GM21447 (cell line): Measurements from ENCODE around the gene A2ML1.
"Not testable (repeated sequence)": the region's sequence is repeated elsewhere in the genome, so short reads cannot be mapped to it uniquely, and the experiment has no call there.

ENCODE experiments used
- ATAC-seq: cut with Tn5 transposase; IDR thresholded peaks from one replicate; pipeline ENCODE4 v1.9.1; 2021; ENCODE audit not compliant: unreplicated experiment

Gene A2ML1

GRCh38 chr12:8816448-8817050 lies 5.9 kb upstream of the A2ML1 start:
- ATAC-seq = no peak

- ATAC-seq = no peak
Measured at GRCh38 chr12:8817856-8818255, 4.6 kb upstream of the A2ML1 start.

GRCh38 chr12:8818526-8818925 lies 3.9 kb upstream of the A2ML1 start:
- no peak for ATAC-seq

GRCh38 chr12:8819666-8819980 lies 2.8 kb upstream of the A2ML1 start:
- ATAC-seq = no peak

DNA sequence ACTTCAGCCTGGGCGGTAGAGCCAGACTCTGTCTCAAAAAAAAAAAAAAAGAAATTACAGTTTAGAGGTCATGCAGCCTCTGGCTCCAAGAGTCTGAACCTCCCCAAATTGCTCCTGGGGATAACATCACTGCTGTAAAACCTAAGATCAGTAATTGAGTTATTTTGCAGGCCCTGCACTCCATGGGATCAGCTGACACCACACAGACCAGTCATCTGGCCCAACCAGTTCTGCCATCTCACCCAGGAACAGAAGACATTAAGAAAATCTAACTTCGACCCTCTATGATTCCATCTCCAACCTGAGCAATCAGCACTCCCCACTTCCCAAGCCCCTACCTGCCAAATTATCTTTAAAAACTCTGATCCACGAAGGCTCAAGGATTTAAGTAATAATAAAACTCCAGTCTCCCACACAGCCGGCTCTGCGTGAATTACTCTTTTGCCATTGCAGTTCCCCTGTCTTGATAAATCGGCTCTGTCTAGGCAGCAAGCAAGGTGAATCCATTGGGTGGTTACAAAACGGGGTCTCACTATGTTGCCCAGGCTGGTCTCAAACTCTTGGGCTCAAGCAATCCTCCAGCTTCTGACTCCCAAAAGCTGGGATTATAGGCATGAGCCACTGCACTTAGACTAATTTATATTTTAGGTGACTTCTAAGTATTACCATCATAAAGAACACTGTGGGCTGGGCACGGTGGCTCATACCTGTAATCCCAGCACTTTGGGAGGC lies 1.6 kb upstream of the A2ML1 start:
- ATAC-seq = not testable (repeated sequence)

DNA sequence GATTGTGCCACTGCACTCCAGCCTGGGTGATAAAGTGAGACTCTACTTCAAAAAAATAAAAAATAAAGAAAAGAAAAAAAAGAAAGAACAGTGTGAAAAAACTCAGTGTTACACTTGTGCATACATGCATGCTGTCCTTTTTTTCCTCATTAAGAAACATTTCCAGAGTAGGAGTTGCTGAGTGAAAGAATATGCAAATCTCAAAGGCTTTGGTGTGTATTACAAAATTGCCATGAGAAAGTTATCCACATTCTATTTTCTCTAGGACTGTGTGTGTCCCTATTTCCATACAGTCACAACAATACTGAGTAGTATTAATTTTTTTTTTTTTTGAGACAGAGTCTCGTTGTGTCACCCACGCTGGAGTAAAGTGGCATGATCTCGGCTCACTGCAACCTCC lies 830 bp upstream of the A2ML1 start:
- ATAC-seq = no peak

- no peak for ATAC-seq
Measured at GRCh38 chr12:8823565-8824300, 1.3 kb downstream of the A2ML1 start.

GRCh38 chr12:8827551-8828256 lies 5.3 kb downstream of the A2ML1 start:
- ATAC-seq = no peak

GRCh38 chr12:8828257-8829124 lies 6.1 kb downstream of the A2ML1 start:
- ATAC-seq = no peak

DNA sequence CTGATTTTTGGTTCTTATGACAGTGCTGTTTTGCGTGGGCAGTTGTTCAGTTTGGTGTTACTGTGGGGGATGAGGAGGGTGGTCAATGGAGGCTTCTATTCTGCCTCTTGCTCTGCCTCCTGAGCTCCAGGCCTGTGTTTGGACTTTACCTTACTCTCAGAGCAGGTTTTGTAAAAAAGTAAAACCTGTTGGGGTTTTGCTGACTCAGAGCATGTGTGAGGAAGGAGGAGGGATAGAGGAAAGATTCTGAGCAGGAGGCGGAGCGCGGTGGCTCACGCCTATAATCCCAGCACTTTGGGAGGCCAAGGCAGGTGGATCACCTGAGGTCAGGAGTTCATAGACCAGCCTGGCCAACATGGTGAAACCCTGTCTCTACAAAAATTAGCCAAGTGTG lies 6.7 kb downstream of the A2ML1 start:
- ATAC-seq = no peak

DNA sequence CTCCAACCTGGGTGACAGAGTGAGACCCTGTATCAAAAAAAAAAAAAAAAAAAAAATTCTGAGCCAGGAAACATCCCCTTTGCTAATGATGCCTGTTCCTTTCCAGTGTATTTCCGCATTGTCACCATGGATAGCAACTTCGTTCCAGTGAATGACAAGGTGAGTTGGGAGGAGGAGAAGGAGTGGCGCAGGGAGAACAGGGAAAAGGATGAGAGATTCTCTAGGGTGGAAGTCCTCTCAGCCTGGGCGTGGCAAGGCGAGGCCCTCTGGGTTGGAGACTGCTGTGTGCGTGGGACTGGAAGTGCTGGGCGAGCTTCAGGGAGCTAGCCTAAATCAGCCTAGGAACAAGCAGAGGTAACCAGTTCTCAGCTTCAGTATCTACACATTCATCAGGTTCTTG lies 7.2 kb downstream of the A2ML1 start:
- ATAC-seq = no peak

DNA sequence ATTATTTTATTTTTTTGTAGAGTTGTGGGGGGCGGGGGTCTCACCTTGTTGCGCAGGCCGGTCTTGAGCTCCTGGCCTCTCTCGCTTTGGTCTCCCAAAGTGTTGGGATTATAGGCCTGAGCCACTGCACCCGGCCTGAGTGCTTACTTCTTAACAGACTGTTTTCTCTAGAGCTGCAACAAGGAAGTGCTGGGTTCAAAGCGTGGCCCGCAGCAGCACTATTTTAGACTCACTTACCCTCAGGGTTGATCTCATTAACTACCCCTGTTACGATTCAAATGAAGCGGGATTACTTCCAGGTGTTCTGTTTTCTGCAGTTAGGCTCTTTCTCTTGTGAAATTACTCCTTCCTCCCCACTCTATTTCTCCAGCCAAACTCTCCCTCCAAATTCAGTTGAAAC lies 8.7 kb downstream of the A2ML1 start:
- ATAC-seq = no peak

DNA sequence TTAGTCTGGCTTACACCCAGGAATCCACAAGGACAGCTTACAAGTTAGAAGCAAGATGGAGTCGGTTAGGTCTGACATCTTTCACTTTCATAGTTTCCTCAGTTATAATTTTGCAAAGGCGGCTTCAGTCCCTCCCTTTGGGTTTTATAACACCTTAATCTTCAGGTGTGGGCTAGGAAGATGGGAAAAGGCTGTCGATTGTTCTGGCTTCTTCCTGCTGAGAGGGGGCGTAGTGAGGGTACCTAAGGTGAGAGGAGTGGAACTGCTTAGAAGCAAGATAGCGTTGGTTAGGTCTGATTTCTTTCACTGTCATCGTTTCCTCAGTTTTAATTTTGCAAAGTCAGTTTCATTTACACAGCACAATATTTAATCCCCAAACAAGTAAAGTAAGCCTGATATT lies 10.1 kb downstream of the A2ML1 start:
- no peak for ATAC-seq

- ATAC-seq = no peak
Measured at GRCh38 chr12:8834230-8834629, 11.8 kb downstream of the A2ML1 start.

GRCh38 chr12:8837291-8837690 lies 14.9 kb downstream of the A2ML1 start:
- ATAC-seq = no peak

DNA sequence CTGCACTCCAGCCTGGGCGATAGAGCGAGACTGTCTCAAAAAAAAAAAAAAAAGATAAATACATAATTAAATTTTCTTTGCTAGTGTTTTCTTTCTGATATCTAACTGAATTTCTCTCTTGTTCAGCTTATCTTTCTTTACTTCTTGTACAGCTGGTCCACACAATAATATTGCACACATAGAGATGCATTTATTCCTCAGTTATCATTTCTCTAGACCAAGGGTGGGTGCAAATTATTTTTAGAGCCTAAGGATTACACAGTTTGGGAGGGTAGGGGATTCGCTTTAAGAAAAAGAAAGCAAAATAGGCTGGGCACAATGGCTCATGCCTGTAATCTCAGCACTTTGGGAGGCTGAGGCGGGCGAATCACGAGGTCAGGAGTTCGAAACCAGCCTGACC lies 17.9 kb downstream of the A2ML1 start:
- ATAC-seq = no peak

DNA sequence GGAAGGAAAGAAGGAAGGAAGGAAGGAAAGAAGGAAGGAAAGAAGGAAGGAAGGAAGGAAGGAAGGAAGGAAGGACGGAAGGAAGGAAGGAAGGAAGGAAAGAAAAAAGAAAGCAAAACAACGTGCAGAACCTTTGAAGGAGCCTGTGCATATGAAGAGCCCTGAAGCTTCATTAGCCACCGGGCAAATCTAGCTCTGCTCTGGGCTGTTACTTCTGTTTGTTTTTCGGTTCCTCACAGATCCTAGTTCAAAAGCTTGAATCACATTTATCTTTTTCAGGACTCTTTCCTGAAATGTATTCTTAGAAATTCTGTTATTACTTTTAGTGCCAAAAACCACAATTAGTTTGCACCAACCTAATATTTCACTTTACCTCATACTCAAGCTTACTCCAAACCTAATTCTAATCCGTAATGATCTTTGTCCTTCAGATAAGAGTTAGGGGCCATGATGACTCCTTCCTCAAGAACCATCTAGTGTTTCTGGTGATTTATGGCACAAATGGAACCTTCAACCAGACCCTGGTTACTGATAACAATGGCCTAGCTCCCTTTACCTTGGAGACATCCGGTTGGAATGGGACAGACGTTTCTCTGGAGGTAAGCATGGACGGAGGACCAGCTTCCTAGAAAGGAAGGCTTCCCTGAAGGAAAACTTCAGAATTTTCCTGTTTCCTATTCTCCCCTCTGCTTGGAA lies 18.7 kb downstream of the A2ML1 start:
- ATAC-seq = no peak

- no peak for ATAC-seq
Measured at GRCh38 chr12:8841778-8842177, 19.4 kb downstream of the A2ML1 start.

DNA sequence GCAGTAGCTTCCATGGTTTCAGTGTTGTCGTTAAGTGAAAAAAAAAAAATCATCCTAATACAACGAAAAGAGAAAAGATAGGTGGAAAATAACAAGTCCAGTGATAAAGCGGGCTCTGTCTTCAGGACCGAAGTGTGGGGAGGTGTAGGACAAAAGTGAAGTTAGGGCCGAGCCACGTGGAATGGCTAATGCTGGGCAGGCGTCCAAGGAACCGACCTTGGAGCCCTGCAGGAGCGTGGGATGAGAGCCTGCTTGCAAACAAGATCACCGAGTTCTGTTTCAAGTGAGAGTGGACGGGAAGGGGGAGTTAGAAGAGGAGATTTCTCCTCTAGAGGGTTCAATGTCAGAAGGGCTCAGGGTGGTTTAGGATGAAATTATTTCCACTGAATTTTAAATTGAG lies 22.2 kb downstream of the A2ML1 start:
- no peak for ATAC-seq

GRCh38 chr12:8846305-8846704 lies 23.9 kb downstream of the A2ML1 start:
- ATAC-seq = no peak
